HG03460 (cell line): Measurements from ENCODE around the gene IFFO2.
A peak's percentile ranks its signal among the peaks of the same experiment; 100 is the strongest.

Experiments used
- ATAC-seq: cut with Tn5 transposase; IDR thresholded peaks from one replicate; pipeline ENCODE4 v1.9.1; 2021; ENCODE audit not compliant: unreplicated experiment

The IFFO2 gene

GRCh38 chr1:18921516-18922251 is 34.8 kb downstream of the IFFO2 start:
- no peak for ATAC-seq

- ATAC-seq = no peak
These were observed 35.5 kb downstream of the IFFO2 start for GRCh38 chr1:18920931-18921330.

- ATAC-seq = no peak
These were observed 36.5 kb downstream of the IFFO2 start for GRCh38 chr1:18919956-18920355.

GRCh38 chr1:18919197-18919905 is 37.1 kb downstream of the IFFO2 start:
- no peak for ATAC-seq

- no peak for ATAC-seq
These were observed 38.1 kb downstream of the IFFO2 start for GRCh38 chr1:18918417-18918816.

GRCh38 chr1:18917071-18917799 is 39.2 kb downstream of the IFFO2 start:
- ATAC-seq = no peak

- no peak for ATAC-seq
These were observed 41.1 kb downstream of the IFFO2 start for GRCh38 chr1:18915341-18915740.

GRCh38 chr1:18913065-18913835 is 43.2 kb downstream of the IFFO2 start:
- ATAC-seq = no peak

- no peak for ATAC-seq
These were observed 43.9 kb downstream of the IFFO2 start for GRCh38 chr1:18912550-18912949.

GRCh38 chr1:18908911-18909771 is 47.3 kb downstream of the IFFO2 start:
- ATAC-seq = no peak

- ATAC-seq = no peak
These were observed 48.3 kb downstream of the IFFO2 start for GRCh38 chr1:18907917-18908845.

- no peak for ATAC-seq
These were observed 49.2 kb downstream of the IFFO2 start for GRCh38 chr1:18907021-18907916.

GRCh38 chr1:18903291-18903756 is 53.2 kb downstream of the IFFO2 start:
- no peak for ATAC-seq

- peak; percentile 96 for ATAC-seq
These were observed 53.8 kb downstream of the IFFO2 start, which contains the start of gene ALDH4A1 for GRCh38 chr1:18902523-18903290. Gene ALDH4A1 (minus strand): TSS chr1:18902555. CDS start chr1:18902523, 32 bp downstream.

GRCh38 chr1:18901952-18902522 is 54.4 kb downstream of the IFFO2 start:
- ATAC-seq = no peak

GRCh38 chr1:18901147-18901951 is 55.1 kb downstream of the IFFO2 start:
- ATAC-seq = no peak
